COLO829 (cell line): ENCODE data around the gene HOXB4.
A peak's percentile ranks its signal among the peaks of the same experiment; 100 is the strongest.

ENCODE experiments used
- DNase-seq: peaks from one replicate; pipeline ENCODE4 v3.0.0; 2012; ENCODE audit warnings: low spot score

Gene HOXB4

DNA sequence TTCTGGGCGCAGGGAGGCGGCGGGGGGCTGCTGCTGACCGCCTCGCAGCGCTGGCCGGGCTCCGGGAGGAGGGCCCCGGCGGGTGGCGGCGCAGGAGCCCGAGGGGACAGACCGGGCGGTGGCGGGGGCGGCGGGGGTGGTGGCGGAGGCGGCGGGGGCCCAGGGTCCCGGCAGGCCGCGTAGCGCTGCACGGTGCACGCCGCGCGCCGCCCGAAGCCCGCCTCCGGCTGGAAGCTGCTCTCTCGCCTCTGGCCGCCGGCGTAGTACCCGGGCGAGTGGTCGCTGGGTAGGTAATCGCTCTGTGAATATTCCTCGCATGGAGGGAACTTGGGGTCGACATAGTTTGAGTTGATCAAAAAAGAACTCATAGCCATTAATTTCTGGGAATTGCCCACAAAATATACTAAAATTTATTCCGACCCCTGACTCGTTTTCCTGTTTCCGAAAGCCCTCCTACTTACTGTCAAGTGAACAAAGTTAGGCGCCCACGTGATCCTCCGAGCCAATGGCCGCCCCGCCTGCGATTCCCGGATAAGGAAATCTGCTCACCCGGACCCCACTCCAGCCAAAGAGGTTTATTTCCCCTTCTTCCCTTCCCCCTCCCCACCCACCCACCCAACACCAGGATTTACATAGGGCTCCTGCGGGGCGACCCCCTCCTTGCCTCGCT is at the start of gene HOXB4:
HOXB4 (minus strand) TSS at position 405 of the 670 bp plus-strand sequence; CDS start at position 374, 31 bp downstream.
- DNase-seq: no peak

DNA sequence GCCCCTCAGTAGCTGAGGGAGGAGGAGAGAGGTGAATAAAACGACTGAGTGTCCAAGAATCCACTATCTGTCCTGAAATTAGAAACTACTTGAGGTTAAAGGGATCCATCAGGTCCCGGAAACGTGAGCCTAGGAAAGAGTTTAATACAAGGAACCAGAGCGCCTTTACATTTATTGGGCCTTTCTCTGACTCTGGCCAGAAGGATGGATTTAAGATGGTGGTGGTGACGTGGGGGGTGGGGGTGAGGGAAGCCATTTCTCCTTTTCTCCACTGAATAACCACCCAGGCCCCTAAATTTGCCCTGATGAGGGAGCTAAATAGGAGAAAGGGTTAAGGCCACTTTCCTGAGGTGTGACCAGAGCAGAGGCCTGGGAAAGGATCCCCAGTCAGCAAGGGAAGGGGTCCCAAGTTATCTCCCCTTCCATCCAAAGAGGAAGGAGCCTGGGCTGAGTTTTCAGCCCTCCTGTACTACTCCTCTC is 49.0 kb upstream of the HOXB4 start:
- no peak for DNase-seq

DNA sequence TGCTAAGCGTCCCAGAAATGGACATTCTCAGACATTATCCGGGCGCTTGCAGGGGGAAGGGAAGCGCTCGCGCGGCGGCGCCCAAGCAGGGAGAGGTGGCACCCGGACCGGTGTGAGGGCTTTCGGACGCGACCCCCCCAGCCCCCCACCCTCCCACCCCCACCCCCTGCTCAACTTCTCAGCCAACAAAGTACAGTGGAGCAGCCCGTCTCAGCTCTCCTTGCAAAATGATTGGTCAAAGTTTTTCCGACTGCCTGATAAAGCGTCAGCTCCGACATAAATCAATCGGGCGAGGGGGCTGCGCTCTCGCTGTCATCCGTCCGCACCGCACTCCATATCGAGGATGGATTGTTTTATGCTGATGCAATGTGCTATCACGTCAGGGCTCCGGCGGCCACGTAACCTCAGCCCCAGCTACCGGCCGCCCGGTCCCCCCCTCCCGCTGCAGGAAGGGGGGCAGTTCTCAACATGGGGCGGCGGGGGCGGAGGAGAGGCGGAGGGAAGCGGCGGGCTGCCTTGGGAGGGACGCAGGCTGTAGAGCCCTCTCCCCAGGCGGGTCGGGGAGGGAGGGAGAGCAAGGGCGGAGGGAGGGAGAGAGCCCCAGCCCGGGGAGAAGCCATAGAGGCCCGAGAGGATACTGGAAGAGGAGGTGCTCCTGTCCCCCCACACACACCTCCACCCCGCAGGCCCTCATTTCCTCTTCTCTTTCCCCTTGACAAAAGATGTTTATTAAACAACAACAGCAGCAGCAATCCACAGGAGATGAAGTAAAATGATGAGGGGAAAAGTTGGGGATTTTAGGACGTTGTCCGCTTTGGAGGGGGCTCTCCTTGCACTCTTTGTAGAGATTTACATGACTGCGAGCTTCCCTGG is 48.3 kb upstream of the HOXB4 start, which contains the start of gene HOXB9:
HOXB9 (minus strand) TSS at position 114 of the 873 bp plus-strand sequence; CDS start at position 25, 89 bp downstream.
- no peak for DNase-seq

DNA sequence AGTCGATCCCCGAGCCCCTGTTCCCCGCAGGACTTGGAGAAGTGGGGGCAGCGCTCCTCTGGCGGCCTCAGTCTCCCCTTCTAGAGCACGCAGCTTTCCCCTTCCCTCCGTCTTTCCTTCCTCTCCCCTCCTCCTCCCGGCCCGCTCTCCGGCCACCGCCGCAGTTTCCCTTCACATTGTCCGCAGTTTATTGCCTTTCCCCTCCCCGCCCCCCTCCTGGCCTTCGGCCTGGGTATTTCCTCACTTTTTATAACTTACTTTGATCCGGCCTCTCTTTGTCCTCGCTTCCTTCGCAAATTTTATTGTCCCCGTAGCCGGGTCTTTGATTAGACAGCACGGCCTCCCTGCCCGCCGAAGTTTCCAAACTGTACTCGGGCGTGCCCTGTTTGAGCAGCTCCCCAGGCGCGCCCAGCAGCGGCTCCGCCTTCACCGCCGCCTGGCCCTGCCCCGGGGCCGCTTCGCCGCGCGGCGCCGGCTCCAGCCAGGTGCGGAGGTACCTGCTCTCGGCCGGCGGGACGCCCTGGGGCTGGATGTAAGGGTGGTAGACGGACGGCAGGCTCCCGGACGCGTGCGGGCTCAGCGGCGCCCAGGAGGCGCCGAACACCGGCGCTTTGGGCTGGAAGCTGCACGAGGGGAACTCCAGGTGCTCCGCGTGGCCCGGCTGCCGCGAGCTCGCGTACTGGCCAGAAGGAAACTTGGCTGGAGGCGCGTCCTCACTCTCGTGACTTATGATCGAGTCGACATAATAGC is 47.5 kb upstream of the HOXB4 start:
- DNase-seq: no peak

DNA sequence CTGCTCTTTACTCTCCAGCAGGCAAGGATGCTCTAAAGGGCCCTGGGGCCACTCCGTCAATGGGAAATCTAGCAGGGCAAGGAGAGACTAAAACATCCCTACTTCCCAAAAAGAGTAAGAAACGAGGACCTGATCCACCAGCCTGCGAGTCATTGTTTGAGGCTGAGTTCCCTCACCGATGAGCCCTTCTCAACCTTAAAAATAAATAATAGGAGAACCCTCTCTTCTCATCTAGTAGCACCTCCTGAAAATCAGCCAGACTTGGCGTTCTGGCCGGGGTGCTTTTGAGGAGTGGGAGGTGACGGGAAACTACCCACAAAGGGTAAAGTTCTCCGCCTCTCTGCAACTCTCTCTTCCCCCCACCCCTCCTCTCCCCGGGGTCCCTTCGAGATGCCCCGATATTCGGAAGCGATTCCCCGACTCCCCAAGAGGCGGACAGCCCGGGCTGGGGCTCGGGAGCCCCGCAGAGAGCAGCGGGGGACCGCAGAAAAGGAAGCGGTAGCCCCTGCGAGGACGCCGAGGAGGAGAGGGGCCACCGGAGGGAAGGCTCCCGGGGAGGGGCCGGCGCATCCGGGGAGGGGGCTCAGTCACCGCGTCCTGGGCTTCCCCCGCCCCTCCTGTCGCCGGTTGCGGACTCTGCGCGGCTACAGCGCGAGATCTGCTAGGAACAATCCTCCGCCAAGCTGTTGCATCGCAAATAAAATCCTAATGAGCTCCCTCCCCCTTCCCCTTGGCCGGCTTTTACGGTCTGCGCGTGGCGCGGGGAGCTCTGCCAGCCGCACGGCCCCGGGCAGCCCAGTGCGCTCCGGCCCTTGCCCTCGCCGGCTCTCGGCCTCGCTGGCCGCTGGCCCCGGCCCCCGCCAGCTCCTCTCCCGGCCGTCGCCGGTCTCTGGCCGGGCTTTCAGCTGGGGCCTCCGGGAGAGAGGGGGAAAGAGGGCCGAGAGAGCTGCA is 46.7 kb upstream of the HOXB4 start:
- no peak for DNase-seq

DNA sequence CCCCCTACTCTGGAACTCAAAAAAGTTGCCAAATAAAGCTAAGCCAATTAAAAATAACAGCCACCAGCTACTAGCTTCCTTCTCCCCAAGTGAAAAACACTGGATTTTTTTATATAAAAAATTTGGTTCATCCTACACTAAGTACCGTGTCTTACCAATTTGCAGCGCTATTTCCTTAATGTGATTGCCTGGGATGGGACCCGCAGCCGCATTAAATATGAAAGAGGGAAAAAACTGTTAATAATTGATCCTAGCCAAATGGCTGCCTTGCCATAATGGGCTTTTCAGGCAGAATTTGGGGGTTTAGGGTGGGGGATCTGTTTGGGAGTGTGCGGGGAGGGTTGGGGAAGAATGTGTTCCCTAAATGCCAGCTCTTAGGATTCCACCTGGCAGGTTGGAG is 46.0 kb upstream of the HOXB4 start:
- DNase-seq: no peak

DNA sequence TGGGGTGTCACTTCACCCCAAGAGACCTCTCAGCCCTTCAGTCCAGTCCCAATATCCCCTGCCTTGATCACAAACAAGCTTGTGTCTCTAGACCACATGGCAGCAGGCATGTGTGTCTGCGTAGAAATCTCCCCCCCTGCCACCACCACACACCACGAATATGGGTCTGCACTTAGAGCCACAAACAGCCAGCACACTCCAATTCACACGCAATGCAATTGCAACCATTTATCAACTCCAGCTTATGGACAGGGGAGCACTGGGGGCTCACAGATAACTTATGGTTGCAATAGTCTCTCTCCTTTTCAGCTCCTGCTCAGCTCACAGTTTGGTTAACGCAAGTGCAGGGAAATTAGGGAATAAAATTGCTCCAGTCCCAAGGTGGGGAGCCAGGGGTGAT is 45.4 kb upstream of the HOXB4 start:
- no peak for DNase-seq

DNA sequence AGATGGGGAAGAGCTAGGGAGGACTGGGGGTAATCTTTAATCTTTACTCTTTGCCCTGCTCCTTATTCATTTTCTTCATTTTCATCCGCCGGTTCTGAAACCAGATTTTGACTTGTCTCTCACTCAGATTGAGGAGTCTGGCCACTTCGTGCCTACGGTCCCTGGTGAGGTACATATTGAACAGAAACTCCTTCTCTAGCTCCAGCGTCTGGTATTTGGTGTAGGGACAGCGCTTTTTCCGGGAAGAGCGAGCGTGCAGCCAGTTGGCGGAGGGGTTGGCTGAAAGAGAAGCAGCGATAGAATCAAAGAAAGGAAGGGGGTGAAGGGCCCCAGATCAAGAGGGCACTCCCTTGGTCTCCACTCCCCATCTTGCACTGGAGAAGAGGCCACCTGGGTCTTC is 44.7 kb upstream of the HOXB4 start:
- DNase-seq: no peak

DNA sequence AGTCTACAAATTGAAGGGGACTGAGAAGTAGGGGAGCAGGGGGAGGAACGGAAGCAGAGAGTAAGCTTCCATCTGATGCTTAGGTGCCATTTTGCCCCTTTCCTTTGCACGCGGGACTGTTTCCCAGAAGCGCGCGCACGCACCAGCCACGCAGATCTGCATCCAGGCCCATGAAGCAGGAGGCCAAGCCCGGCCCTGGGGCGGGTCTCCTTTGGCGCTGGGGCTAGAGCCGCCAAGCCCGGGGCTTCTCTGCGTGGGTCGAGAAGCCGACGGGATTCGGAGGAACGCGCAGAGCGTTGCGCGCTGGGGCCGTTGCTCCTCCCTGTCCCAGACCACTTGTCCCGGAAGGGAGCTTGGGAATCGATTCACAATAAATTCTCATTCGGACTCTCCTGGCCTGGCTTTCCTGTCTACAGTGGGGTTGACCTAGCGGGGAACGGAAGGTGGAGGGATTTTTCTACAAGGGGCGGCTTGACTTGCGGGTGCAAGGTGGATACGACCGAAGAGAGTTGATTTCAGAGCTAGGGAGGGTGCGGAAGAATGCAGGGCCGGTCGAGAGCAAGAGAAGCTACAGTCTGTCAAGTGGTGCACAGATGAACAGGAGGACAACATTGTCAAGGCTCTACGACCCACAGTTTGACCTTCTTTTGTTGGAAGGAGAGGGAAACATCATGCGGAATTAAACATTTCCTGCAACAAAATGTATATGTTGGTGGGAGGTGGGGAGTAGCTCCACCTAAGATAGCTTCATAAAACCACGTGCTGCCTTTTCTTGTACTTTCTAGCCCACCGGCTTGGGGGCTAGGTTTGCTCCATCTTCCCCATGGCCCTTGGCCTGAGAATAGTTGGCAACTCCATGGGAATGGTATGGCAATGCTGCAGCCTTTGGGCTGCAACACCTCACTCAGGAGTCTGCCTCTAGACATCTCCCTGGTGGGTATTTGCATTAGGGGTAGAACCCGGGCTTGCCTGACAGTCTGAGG is 43.6 kb upstream of the HOXB4 start:
- no peak for DNase-seq

DNA sequence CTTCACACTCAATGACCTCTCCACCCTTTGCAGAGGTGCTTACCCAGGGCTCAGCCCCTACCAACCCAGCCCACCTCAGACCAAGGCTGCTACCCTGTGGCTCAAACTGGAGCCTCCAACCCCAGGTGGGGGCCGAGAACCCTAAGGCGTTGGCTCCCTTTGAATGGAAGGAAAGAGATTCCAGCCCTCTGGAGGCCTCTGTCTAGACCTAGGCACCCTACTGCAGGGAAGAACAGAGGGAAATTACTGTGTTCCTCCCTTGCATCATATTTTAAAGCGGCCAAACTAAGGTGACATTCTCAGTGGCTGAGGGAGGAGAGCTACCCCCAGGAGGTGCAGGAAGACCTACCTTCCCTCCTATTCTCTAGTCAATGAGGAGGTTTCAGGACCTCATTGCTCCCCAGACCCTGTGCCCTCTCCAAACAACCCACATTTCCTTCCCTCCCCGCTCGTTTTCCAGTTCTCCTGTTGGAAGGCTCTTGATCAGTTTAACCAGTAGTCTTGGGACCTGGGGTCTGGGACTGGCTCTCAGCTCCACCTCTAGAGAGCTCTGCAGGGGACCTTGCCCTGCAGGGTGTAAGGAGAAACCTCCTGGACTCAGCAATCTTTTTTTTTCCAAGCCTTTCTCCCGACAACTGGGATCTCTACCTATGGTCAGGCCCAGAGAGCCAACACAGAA is 42.5 kb upstream of the HOXB4 start:
- no peak for DNase-seq

DNA sequence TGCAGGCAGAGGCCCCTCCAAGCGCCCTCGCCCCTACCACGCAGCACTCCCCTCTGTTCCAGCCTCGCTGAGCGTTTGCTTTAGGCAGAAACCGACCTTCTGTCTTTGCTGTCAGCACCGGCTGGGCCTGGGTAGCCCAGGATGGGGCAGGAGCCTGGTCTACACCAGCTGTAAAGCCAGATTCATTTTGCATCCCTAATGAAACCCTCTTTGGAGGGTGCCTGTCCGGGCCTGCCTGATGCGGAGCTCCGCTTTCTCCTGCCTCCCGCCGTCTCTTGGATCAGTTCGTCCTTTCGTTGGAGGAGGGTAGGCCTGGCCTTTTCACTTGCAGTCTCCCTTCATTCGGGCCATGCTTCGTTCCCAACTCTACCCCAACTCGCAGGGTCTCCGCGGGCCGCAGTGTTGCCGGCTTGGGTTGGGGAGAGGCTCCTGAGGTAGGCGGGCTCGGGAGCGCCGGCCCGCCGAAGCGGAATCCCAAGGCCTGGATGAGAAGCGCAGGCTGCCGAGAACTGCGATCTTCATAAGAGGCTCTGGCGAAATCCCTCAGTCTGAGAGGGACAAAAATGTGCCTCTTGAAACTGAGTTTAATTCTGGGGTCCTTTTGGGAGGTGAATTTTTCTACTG is 41.8 kb upstream of the HOXB4 start:
- DNase-seq: no peak

GRCh38 chr17:48618256-48618896 is 40.2 kb upstream of the HOXB4 start:
- peak; percentile 96 for DNase-seq

GRCh38 chr17:48617471-48618255 is 39.5 kb upstream of the HOXB4 start:
- DNase-seq: no peak

DNA sequence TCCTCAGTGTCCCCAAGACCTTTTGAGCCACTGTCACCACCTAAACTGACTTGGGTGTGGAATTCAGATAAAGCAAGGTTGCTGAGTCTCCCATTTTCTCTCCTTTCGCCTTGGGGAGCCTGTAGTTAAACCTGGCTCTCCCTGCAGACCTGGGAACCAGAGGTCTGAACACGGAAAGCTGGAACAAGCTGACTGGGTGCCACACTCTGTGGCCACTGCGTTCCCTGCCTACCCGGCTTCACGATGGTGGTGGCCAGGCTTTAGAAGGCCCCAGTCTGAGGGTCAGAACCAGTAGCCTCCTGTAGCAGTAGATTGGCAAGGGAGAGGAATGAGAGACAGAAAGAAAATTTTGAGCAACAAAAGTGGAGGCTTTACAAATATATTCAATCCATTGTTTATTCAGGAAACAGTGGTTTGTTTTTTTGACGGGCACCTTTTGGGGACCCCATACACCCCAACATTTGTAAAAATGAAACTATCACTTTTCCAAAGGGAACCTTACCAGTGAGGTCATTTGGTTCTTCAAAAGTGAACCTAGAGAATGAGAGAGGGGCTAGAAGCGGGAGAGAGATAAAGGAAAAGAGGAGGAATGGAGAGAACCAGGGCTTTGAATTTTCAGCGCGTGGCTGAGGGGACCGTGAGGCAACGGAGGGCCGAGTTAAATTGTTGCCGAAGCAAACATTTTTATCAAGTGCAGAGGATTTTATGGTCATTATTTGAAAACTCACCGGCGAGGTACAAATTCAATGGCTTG is 38.7 kb upstream of the HOXB4 start:
- no peak for DNase-seq

- DNase-seq: no peak
Observed at GRCh38 chr17:48615963-48616716, 38.0 kb upstream of the HOXB4 start.
